ENCODE data around the gene APC.
A peak's percentile ranks its signal among the peaks of the same experiment; 100 is the strongest.
"Not testable (repeated sequence)": the region's sequence is repeated elsewhere in the genome, so short reads cannot be mapped to it uniquely, and the experiment has no call there.

Gene APC

DNA sequence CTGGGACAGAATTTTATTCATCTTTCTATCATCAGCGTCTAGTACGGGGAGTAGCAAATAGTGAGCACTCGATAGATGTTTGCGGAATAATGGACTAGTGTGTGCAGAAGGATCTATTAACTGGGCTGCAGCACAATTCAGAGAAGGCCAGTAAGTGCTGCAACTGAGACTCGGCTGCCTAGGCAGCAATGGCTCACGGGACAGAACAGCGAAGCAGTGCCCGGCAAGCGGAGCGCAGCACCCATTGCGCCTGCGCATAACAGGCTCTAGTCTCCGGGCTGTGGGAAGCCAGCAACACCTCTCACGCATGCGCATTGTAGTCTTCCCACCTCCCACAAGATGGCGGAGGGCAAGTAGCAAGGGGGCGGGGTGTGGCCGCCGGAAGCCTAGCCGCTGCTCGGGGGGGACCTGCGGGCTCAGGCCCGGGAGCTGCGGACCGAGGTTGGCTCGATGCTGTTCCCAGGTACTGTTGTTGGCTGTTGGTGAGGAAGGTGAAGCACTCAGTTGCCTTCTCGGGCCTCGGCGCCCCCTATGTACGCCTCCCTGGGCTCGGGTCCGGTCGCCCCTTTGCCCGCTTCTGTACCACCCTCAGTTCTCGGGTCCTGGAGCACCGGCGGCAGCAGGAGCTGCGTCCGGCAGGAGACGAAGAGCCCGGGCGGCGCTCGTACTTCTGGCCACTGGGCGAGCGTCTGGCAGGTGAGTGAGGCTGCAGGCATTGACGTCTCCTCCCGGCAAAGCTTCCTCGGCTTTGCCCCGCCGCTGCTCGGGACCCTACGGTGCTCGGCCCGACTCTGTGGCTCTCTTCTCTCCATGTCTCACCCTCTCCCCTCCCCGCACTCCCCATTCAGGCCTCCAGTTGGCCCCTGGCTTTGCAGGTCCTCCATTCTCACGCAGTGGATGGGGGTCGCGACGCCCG is 30.2 kb upstream of the APC start:
- peak overlapping the region; percentile 91 for H3K27ac Mint-ChIP-seq
- peak; percentile 94 for DNase-seq
- no peaks in the 10 kb centered on the region for H3K27me3 Mint-ChIP-seq
- H3K4me3 Mint-ChIP-seq: peak overlapping the region; percentile 91
- no peaks in the 10 kb centered on the region for H3K9me3 Mint-ChIP-seq
- H3K4me1 Mint-ChIP-seq (ENCODE audit: low read depth): peaks cover 54% of the 10 kb centered on the region
- H3K36me3 Mint-ChIP-seq (ENCODE audit: low read depth): peaks cover 10% of the 10 kb centered on the region

DNA sequence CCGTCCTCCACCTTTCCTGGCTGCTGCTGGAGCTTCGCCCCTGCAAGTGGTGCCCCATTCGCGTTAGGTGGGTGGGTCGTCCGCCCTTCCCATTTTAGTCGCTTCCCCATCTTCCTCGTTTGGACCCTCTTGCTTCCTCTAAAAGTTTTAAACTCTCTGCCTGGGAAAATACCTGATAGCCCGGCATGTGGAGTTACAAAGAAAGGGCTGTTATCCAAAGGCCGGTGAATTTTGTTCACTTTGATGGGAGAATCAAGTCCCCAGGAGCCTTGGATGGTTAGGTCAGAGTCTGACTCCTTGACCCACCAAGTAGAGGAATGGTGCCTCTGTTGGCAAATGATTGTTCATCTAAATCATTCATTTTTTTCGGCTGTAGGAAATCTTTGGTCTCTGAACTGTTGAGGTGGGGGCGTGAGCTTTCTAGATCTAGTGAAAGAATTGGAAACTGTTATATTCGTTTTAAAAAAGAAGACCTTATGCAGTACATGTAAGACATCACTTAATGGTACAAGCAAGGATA is 29.5 kb upstream of the APC start:
- Mint-ChIP-seq H3K36me3 (ENCODE audit: low read depth) (peaks cover 13% of the 10 kb centered on the region), H3K27me3 (no peaks in the 10 kb centered on the region), H3K9me3 (no peaks in the 10 kb centered on the region), H3K4me1 (ENCODE audit: low read depth) (peaks cover 57% of the 10 kb centered on the region), H3K27ac (peak overlapping the region; percentile 91), H3K4me3 (peak overlapping the region; percentile 91)
- no peak for DNase-seq

DNA sequence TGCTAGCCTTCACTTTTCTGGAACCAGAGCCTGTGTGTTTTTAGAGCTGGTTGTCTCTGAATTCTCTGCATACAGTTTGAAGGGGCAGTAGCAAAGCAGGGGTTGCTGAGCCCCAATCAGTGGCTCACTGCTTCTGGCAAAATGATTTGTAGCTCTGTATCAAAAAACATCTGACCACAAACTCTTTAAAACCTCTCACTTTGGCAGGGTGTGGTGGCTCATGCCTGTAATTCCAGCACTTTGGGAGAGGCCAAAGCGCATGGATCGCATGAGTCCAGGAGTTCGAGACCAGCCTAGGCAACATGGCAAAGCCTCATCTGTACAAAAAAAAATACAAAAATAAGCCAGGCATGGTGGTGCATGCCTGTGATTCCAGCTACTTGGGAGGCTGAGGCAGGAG is 28.3 kb upstream of the APC start:
- peaks cover 15% of the 10 kb centered on the region for H3K36me3 Mint-ChIP-seq (ENCODE audit: low read depth)
- no peaks in the 10 kb centered on the region for H3K9me3 Mint-ChIP-seq
- peaks cover 64% of the 10 kb centered on the region for H3K4me1 Mint-ChIP-seq (ENCODE audit: low read depth)
- no peak for DNase-seq
- no peaks in the 10 kb centered on the region for H3K27me3 Mint-ChIP-seq
- no peak overlapping the region for H3K27ac Mint-ChIP-seq
- H3K4me3 Mint-ChIP-seq: peak overlapping the region; percentile 91

DNA sequence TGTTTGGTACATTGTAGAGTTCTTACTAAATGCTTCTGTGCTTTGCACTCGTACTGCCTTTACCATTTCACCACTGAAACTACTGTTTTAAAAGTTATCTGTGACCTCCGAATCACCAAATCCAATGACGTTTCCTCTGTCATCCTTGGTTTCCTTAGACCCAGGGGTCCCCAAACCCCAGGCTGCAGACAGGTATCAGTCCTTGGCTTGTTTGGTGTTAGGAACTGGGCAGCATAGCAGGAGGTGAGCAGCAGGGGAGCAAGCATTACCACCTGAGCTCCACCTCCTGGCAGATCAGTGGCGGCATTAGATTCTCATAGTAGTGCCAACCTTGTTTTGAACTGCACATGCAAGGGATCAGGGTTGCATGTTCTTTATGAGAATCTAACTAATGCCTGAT is 26.8 kb upstream of the APC start:
- H3K4me1 Mint-ChIP-seq (ENCODE audit: low read depth): peaks cover 74% of the 10 kb centered on the region
- no peak for DNase-seq
- peaks cover 15% of the 10 kb centered on the region for H3K36me3 Mint-ChIP-seq (ENCODE audit: low read depth)
- no peak overlapping the region for H3K27ac Mint-ChIP-seq
- H3K27me3 Mint-ChIP-seq: no peaks in the 10 kb centered on the region
- no peaks in the 10 kb centered on the region for H3K9me3 Mint-ChIP-seq
- H3K4me3 Mint-ChIP-seq: no peak overlapping the region

DNA sequence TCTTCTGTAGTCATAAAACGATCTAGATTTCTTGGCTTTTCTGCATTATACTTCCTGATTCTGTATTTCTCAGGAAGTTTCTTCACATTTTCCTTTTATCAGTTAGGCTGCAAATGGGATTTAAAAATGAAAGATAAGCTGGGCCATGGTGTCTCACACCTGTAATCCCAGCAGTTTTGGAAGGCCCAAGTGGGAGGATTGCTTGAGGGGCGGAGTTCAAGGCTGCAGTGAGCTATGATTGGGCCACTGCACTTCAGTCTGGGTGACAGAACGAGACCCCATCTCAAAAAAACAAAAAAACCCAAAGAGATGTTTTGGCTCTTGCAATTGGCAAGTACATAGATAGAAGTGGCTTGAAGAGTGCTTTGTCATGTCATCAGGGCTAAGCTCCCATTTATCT is 26.2 kb upstream of the APC start:
- Mint-ChIP-seq H3K4me1 (ENCODE audit: low read depth) (peaks cover 73% of the 10 kb centered on the region), H3K27me3 (no peaks in the 10 kb centered on the region), H3K9me3 (no peaks in the 10 kb centered on the region), H3K36me3 (ENCODE audit: low read depth) (peaks cover 15% of the 10 kb centered on the region), H3K27ac (no peak overlapping the region), H3K4me3 (no peak overlapping the region)
- no peak for DNase-seq

DNA sequence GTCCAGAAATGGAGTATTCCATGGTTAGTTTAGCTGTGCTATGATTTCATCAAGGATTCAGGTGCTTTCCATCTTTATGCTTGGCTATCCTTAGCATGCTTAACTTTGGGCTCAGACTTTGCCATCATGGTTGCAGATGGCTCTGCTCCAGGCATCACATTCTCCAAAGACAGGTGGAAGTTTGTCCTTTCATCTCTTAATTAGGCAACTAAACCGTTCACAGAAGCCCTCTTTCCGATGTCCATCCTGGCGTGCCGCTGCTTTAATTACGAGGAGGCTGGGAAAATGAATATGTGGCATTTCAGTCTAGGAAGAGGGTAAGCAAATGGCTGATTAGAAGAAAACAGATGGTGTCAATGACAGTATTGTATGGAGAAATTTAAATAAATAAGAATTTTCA is 24.5 kb upstream of the APC start:
- Mint-ChIP-seq H3K9me3 (peaks cover 4% of the 10 kb centered on the region), H3K4me3 (no peak overlapping the region)

DNA sequence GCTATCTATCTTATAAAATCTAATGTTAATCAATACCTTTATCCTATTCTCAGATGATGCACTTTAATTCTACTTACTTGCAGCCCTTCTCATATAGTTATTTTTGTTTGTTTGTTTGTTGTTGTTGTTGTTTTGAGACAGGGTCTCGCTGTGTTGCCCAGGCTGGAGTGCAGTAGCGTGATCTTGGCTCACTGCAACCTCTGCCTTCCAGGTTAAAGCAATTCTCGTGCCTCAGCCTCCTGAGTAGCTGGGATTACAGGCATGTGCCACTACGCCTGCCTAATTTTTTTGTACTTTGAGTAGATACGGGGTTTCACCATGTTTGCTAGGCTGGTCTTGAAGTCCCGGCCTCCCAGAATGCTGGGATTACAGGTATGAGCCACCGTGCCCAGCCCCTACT is 20.8 kb upstream of the APC start:
- H3K9me3 Mint-ChIP-seq; H3K27ac Mint-ChIP-seq; H3K36me3 Mint-ChIP-seq (ENCODE audit: low read depth); H3K27me3 Mint-ChIP-seq; H3K4me3 Mint-ChIP-seq; DNase-seq: not testable (repeated sequence)
- peaks cover 54% of the 10 kb centered on the region for H3K4me1 Mint-ChIP-seq (ENCODE audit: low read depth)

More for the DNA sequence above, 24.5 kb upstream of the APC start:
- Mint-ChIP-seq H3K4me1 (ENCODE audit: low read depth) (peaks cover 71% of the 10 kb centered on the region), H3K27ac (no peak overlapping the region), H3K27me3 (no peaks in the 10 kb centered on the region), H3K36me3 (ENCODE audit: low read depth) (peaks cover 6% of the 10 kb centered on the region)
- no peak for DNase-seq

DNA sequence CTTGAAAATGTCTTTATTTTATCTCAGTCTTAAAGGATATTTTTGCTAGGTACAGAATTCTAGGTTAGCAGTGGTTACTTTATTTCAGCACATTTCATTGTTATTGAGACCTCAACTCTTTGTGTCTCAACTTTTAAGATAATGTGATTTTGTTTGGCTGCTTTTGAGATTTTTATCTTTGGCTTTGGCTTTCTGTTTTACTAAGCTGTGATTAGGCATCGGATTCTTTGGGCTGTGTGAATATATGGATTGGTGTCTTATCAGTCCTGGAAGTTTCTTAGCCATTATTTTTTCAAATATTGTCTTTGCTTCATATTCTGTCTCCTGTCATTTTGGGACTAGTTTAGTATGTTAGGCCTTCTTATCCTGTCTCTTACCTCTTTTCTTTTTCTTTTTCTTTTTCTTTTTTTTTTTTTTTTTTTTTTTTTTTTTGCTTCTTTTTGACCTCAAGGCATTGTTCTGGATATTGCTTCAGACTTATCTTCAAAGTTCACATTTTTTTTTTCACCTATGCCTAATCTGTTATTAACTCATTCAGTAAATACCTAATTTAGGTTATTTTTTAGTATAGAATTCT is 20.1 kb upstream of the APC start:
- no peaks in the 10 kb centered on the region for H3K27me3 Mint-ChIP-seq
- no peak overlapping the region for H3K27ac Mint-ChIP-seq
- peaks cover 54% of the 10 kb centered on the region for H3K4me1 Mint-ChIP-seq (ENCODE audit: low read depth)
- no peak overlapping the region for H3K4me3 Mint-ChIP-seq
- peaks cover 4% of the 10 kb centered on the region for H3K36me3 Mint-ChIP-seq (ENCODE audit: low read depth)
- H3K9me3 Mint-ChIP-seq: peaks cover 4% of the 10 kb centered on the region
- DNase-seq: no peak

DNA sequence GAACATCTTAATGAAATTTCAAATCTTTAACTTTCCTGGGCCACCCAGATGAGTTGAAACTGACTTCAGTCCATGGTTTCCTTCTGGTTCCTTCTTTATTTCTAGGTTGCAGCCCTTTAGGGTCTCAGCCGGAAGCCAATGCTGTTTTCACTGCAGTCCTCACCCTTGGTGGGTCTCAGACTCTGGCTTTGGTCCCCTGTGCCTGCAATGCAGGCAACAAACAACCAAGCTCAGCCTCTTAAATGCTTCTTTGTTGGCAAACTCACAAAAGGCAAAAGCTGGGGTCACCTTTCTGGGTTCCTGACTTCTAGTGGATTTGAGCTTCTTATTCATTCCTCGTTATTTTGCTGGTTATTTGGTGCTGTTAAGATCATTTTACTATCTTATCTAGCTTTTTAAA is 19.3 kb upstream of the APC start:
- Mint-ChIP-seq H3K27me3 (no peaks in the 10 kb centered on the region), H3K36me3 (ENCODE audit: low read depth) (peaks cover under 1% of the 10 kb centered on the region), H3K9me3 (peaks cover 4% of the 10 kb centered on the region), H3K4me1 (ENCODE audit: low read depth) (peaks cover 55% of the 10 kb centered on the region), H3K27ac (no peak overlapping the region), H3K4me3 (no peak overlapping the region)
- DNase-seq: no peak

DNA sequence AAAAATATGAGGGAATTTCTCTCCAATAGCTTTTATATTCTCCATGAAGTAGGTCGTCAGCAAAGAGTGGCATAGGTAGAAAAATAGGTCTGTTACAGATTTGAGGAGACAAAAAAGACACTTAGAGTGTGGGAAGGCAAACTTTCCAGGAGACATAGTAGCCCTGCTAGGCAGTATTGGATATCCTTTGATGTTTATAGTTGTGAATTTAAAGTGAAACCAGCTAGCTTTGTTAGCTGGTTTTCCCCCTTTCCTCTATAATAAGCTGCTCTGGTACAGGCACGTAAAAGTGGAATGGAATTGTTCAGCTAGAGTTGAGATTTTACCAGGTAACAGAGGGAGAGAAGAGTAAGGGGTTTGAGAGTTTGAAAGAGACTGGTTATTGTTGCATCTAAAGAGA is 17.1 kb upstream of the APC start:
- peaks cover 4% of the 10 kb centered on the region for H3K9me3 Mint-ChIP-seq
- H3K27ac Mint-ChIP-seq: no peak overlapping the region
- DNase-seq: no peak
- H3K36me3 Mint-ChIP-seq (ENCODE audit: low read depth): no peaks in the 10 kb centered on the region
- H3K4me1 Mint-ChIP-seq (ENCODE audit: low read depth): peaks cover 47% of the 10 kb centered on the region
- H3K4me3 Mint-ChIP-seq: no peak overlapping the region
- no peaks in the 10 kb centered on the region for H3K27me3 Mint-ChIP-seq

DNA sequence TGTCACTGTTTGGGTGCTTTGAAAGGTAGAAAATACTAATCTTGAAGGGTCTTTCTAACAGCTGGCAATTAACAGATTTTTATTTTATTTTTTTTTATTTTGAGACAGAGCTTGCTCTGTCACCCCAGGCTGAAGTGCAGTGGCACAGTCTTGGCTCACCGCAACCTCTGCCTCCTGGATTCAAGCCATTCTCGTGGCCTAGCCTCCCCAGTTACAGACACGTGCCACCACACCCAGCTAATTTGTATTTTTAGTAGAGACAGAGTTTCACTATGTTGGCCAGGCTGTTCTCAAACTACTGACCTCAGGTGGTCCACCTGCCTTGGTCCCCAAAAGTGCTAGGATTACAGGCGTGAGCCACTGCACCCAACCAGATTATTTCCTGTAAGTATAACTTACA is 12.8 kb upstream of the APC start:
- Mint-ChIP-seq H3K27me3 (no peaks in the 10 kb centered on the region), H3K4me1 (ENCODE audit: low read depth) (peaks cover 43% of the 10 kb centered on the region), H3K27ac (no peak overlapping the region)

DNA sequence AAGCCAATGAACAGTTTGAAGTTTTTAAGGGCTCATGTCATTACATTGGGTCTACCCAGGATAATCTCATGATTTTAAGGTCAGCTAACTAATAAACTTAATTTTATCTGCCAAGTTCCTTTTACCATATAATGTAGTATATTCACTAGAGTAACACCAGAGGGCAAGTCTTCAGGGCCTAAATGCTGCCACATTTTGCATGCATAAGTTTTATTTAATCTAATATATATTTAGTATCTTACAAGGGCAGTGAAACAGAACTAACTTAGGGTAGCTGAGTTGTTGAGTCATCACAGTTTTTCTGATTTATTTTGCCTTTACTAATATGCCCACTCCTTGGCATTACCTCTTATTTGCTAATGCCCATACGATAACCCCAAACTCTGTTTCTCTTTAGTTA is 8.1 kb upstream of the APC start:
- no peaks in the 10 kb centered on the region for H3K36me3 Mint-ChIP-seq (ENCODE audit: low read depth)
- H3K27ac Mint-ChIP-seq: no peak overlapping the region
- H3K4me3 Mint-ChIP-seq: no peak overlapping the region
- no peaks in the 10 kb centered on the region for H3K9me3 Mint-ChIP-seq
- no peaks in the 10 kb centered on the region for H3K27me3 Mint-ChIP-seq
- H3K4me1 Mint-ChIP-seq (ENCODE audit: low read depth): peaks cover 15% of the 10 kb centered on the region
- no peak for DNase-seq

More for the DNA sequence above, 12.8 kb upstream of the APC start:
- H3K36me3 Mint-ChIP-seq (ENCODE audit: low read depth): no peaks in the 10 kb centered on the region
- DNase-seq: no peak
- no peak overlapping the region for H3K4me3 Mint-ChIP-seq
- H3K9me3 Mint-ChIP-seq: no peaks in the 10 kb centered on the region

DNA sequence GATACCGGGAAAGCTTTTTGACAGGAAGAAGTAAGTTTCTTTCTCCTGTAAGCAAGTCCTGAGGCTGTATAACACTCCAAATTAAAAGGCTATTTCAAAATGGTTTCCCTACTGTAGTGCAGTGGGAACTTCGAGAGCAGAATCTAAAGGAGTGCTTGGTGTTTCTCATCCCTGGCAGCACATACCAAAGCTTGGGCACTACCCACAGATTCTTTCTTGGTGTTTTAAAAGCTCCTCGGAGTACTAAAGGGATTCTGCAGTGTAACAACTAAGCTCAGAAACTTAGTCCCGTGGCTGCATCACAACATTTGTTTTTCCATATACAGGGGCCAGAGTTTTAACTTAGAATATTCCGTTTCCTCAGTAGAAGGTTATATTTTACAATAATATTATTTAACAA is 5.6 kb upstream of the APC start:
- H3K36me3 Mint-ChIP-seq (ENCODE audit: low read depth): no peaks in the 10 kb centered on the region
- H3K27ac Mint-ChIP-seq: no peak overlapping the region
- no peak overlapping the region for H3K4me3 Mint-ChIP-seq
- DNase-seq: no peak
- H3K4me1 Mint-ChIP-seq (ENCODE audit: low read depth): peaks cover 13% of the 10 kb centered on the region
- H3K9me3 Mint-ChIP-seq: no peaks in the 10 kb centered on the region
- H3K27me3 Mint-ChIP-seq: no peaks in the 10 kb centered on the region

DNA sequence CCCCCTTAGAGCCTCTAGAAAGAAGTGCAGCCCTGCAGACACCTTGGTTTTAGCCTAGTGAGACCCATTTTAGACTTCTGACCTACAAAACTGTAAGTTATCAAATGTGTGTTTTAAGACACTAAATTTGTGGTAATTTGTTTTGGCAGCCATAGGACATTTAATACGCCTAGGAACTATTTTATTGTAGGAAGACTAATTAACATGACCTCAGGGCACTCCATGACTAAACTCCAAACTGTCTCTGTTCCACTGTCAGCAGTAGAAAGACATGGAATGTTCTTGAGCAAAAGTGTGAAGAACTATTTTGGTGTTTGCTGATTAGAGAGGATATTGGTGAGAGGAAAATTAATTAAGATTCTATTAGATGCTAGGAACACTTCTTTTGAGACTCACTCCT is 4.1 kb upstream of the APC start:
- Mint-ChIP-seq H3K4me1 (ENCODE audit: low read depth) (peaks cover 24% of the 10 kb centered on the region), H3K9me3 (no peaks in the 10 kb centered on the region), H3K4me3 (no peak overlapping the region), H3K27me3 (no peaks in the 10 kb centered on the region), H3K27ac (no peak overlapping the region), H3K36me3 (ENCODE audit: low read depth) (peaks cover 11% of the 10 kb centered on the region)
- no peak for DNase-seq

DNA sequence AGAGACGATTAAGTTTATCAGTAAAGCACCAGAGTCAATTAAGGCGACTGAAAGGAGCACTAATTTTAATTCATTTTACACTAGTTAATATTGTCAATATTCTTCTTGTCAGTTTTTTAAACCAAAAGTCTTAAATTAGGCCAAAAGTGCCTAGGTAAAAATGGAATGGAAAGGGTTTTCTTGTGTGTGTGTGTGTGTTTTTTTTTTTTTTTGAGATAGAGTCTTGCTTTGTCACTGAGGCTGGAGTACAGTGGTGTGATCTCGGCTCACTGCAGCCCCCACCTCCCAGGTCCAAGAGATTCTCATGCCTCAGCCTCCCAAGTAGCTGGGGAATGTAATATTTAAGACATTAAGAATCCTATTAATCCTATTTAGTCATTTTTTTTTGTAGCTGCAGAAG is 3.1 kb upstream of the APC start:
- Mint-ChIP-seq H3K4me3 (no peak overlapping the region), H3K27me3 (no peaks in the 10 kb centered on the region), H3K36me3 (ENCODE audit: low read depth) (peaks cover 11% of the 10 kb centered on the region), H3K27ac (no peak overlapping the region), H3K9me3 (no peaks in the 10 kb centered on the region), H3K4me1 (ENCODE audit: low read depth) (peaks cover 17% of the 10 kb centered on the region)
- DNase-seq: no peak
